ENCODE measurements around the gene ACTR6. TPM values are rescaled to one million over a fixed set of nuclear protein-coding genes. Genes with fewer than 3 reads are reported as not detected.

Gene ACTR6
- total RNA-seq, 1 experiment from 2014 or later = 34.9 TPM

DNA sequence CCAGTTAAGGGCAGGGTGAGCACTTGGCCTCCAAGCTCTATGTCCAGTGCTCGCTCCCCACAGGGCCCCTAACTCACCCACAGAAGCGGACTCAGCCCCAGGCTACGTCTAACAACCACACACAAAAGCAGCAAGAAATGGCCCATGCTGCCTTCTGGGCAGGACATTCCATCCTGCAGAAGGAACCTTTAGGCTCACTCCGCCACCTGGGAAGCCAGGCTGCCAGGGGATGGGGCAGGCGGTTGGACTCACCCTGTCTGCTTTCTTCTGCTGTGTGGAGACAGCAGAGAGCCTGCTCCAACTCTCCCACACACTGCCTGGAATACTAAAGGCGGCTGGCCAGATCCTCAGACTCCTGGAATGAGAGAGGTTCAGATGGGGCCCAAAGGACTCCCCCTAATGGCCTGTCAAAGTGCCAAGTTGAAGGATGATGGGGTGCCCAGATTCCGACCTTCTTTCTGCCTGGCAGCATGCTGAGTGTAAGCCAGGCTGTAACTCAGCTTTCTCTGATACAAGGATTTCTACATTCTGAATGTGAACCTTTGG, 30.2 kb upstream of the ACTR6 start:
- H2BK15ac ChIP-seq (ENCODE audit: low read depth, low read length) = no peak overlapping the region
- no peak overlapping the region for H2BK120ac ChIP-seq (ENCODE audit: low read depth, low read length, poor library complexity, severe bottlenecking)
- H3K23me2 ChIP-seq (ENCODE audit: insufficient read length, low read depth, low read length, poor library complexity, severe bottlenecking) = no peaks in the 10 kb centered on the region
- no CpG with 5 or more reads among the region's 7 CpGs for WGBS (ENCODE audit: extremely low coverage, insufficient read length, low lambda C conversion rate)
- Mint-ChIP-seq H3K4me1 (peaks cover 16 to 17% of the 10 kb centered on the region in 2 experiments), H3K9me3 (peaks cover 0 to 2% of the 10 kb centered on the region in 2 experiments; a peak in 2 of 5 replicates), H3K36me3 (ENCODE audit: insufficient read depth in 1 of 3, low read depth in 3 of 3) (peaks cover 14 to 43% (median 28%) of the 10 kb centered on the region in 3 experiments), H3K4me3 (no peak overlapping the region), H3K27ac (no peak overlapping the region), H3K27me3 (ENCODE audit: low read depth) (no peaks in the 10 kb centered on the region)
- H3K56ac ChIP-seq (ENCODE audit: insufficient read length, low read depth, low read length) = no peak overlapping the region
- H3K4ac ChIP-seq (ENCODE audit: low read depth, low read length) = no peak overlapping the region
- no peak overlapping the region for H3K4me2 ChIP-seq (ENCODE audit: insufficient read depth, insufficient read length, low read length)
- H3K27ac ChIP-seq (ENCODE audit: insufficient read length, low read depth, low read length) = no peak overlapping the region
- no peak overlapping the region for H4K91ac ChIP-seq (ENCODE audit: insufficient read length, low read depth, low read length)
- H2AK5ac ChIP-seq (ENCODE audit: insufficient read length, low read length) = no peak overlapping the region
- H3K79me1 ChIP-seq (ENCODE audit: insufficient read depth, low read depth, low read length, poor library complexity, severe bottlenecking) = no peaks in the 10 kb centered on the region
- H4K8ac ChIP-seq (replicated peaks; ENCODE audit: insufficient read length, low read depth, low read length) = no peak overlapping the region
- no peaks in the 10 kb centered on the region for H3K9me3 ChIP-seq (ENCODE audit: control insufficient read depth, low read depth, low read length)
- no peaks in the 10 kb centered on the region; the same call in 1 of the 2 replicates for H3K79me2 ChIP-seq (ENCODE audit: insufficient read depth, low read length)
- no peak overlapping the region for H3K14ac ChIP-seq (ENCODE audit: insufficient read depth, low read length)
- H3T11ph ChIP-seq (ENCODE audit: low read length) = no peak overlapping the region
- TF ChIP-seq, protein P1, sequence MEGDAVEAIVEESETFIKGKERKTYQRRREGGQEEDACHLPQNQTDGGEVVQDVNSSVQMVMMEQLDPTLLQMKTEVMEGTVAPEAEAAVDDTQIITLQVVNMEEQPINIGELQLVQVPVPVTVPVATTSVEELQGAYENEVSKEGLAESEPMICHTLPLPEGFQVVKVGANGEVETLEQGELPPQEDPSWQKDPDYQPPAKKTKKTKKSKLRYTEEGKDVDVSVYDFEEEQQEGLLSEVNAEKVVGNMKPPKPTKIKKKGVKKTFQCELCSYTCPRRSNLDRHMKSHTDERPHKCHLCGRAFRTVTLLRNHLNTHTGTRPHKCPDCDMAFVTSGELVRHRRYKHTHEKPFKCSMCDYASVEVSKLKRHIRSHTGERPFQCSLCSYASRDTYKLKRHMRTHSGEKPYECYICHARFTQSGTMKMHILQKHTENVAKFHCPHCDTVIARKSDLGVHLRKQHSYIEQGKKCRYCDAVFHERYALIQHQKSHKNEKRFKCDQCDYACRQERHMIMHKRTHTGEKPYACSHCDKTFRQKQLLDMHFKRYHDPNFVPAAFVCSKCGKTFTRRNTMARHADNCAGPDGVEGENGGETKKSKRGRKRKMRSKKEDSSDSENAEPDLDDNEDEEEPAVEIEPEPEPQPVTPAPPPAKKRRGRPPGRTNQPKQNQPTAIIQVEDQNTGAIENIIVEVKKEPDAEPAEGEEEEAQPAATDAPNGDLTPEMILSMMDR (conservative IDR thresholded peaks at IDR 0.05) = 0 out of 3 replicates have a peak, but pooled peaks have one; percentile 14
- H3K4me1 ChIP-seq (ENCODE audit: insufficient read depth, low read length) = no peaks in the 10 kb centered on the region
- H2BK20ac ChIP-seq (ENCODE audit: low read depth, low read length, poor library complexity, severe bottlenecking) = no peak overlapping the region
- no peak overlapping the region for H3K18ac ChIP-seq (ENCODE audit: insufficient read length, low read depth, low read length)
- no peak overlapping the region for H3K23ac ChIP-seq (ENCODE audit: insufficient read length, low read depth, low read length)
- no peaks in the 10 kb centered on the region for H3K27me3 ChIP-seq (ENCODE audit: insufficient read depth, low read length)
- no peak overlapping the region for H4K5ac ChIP-seq (ENCODE audit: insufficient read length, low read depth, low read length)
- no peaks in the 10 kb centered on the region for H4K20me1 ChIP-seq (ENCODE audit: control insufficient read depth, insufficient read depth, insufficient read length)
- no peak for DNase-seq
- no peak overlapping the region for H2AFZ ChIP-seq (ENCODE audit: low read length)
- no peak overlapping the region for H3K9ac ChIP-seq (ENCODE audit: extremely low read depth, insufficient read length, low read length)
- H2BK5ac ChIP-seq (ENCODE audit: insufficient read length, low read length) = no peak overlapping the region
- no peak overlapping the region for H2BK12ac ChIP-seq (ENCODE audit: insufficient read length, low read depth, low read length)
